Neural progenitor cell (in vitro differentiated cells): ENCODE data around the gene RSU1. TPM values are rescaled to one million over a fixed set of nuclear protein-coding genes. Genes with fewer than 3 reads are reported as not detected.

Experiments
- DNase-seq: peaks from one replicate; pipeline ENCODE4 v3.0.0-alpha.2; 2016; ENCODE audit warnings: low spot score
- H2AFZ ChIP-seq: fragments of 200-600 bp; sonication (generic); replicated peaks from 2 replicates; pipeline ENCODE4 v1.6.1; 2016; ENCODE audit warnings: antibody characterized with exemption
- H3F3A ChIP-seq: fragments of 200-600 bp; sonication (generic); 2 replicates; pipeline ENCODE4 v1.6.1; 2016; ENCODE audit warnings: antibody characterized with exemption, low read depth
- H3K27ac ChIP-seq: fragments of 200-600 bp; sonication (generic); 2 replicates; pipeline ENCODE4 v1.5.1; 2016; ENCODE audit warnings: mild to moderate bottlenecking
- H3K27me3 ChIP-seq: fragments of 200-600 bp; sonication (generic); 2 replicates; pipeline ENCODE4 v1.6.1; 2016; ENCODE audit warnings: mild to moderate bottlenecking, moderate library complexity
- H3K36me3 ChIP-seq: fragments of 200-600 bp; sonication (generic); 2 replicates; pipeline ENCODE4 v1.5.1; 2016
- H3K4me1 ChIP-seq: fragments of 200-600 bp; sonication (generic); 2 replicates; pipeline ENCODE4 v1.6.1; 2016; ENCODE audit warnings: mixed run types
- H3K4me2 ChIP-seq: fragments of 200-600 bp; sonication (generic); 2 replicates; pipeline ENCODE4 v1.6.1; 2016
- H3K4me3 ChIP-seq: fragments of 200-600 bp; sonication (generic); 2 replicates; pipeline ENCODE4 v1.5.1; 2016
- H3K79me2 ChIP-seq: fragments of 200-600 bp; sonication (generic); 2 replicates; pipeline ENCODE4 v1.6.1; 2016; ENCODE audit warnings: low read depth
- H3K9ac ChIP-seq: fragments of 200-600 bp; sonication (generic); 2 replicates; pipeline ENCODE4 v1.6.1; 2016
- H3K9me3 ChIP-seq: fragments of 200-600 bp; sonication (generic); 2 replicates; pipeline ENCODE4 v1.5.1; 2016; ENCODE audit warnings: low read depth
- H4K20me1 ChIP-seq: fragments of 200-600 bp; sonication (generic); 2 replicates; pipeline ENCODE4 v1.6.1; 2016; ENCODE audit warnings: low read depth
- H3K27ac Mint-ChIP-seq: 3 replicates; pipeline ENCODE4 v1.8.0; 2021; ENCODE audit warnings: mixed read lengths
- H3K27me3 Mint-ChIP-seq: 2 replicates; pipeline ENCODE4 v1.8.0; 2022; ENCODE audit warnings: low read depth, mild to moderate bottlenecking, inconsistent platforms, moderate library complexity, mixed read lengths; ENCODE audit not compliant: insufficient read depth
- H3K36me3 Mint-ChIP-seq: 3 replicates; pipeline ENCODE4 v1.8.0; 2021; ENCODE audit warnings: mixed read lengths
- H3K4me1 Mint-ChIP-seq: 3 replicates; pipeline ENCODE4 v1.8.0; 2021; ENCODE audit warnings: mixed read lengths
- H3K4me3 Mint-ChIP-seq: 3 replicates; pipeline ENCODE4 v1.8.0; 2021; ENCODE audit warnings: mild to moderate bottlenecking, moderate library complexity, mixed read lengths
- H3K9me3 Mint-ChIP-seq: 3 replicates; pipeline ENCODE4 v1.8.0; 2020; ENCODE audit warnings: mixed read lengths
- EZH2 ChIP-seq: fragments of 200-600 bp; sonication (generic); IDR thresholded peaks from 2 replicates; pipeline ENCODE4 v1.6.1; 2017; ENCODE audit warnings: antibody characterized with exemption, mild to moderate bottlenecking, moderate library complexity
- EZH2phosphoT487 ChIP-seq: fragments of 200-600 bp; sonication (generic); IDR thresholded peaks from 2 replicates; pipeline ENCODE4 v1.6.1; 2017; ENCODE audit warnings: antibody characterized with exemption
- total RNA-seq: library from RNA; depleted of rRNA; stranded (reverse); fragments of >200 nt; gene quantifications from 2 replicates; pipeline ENCODE4 v1.2.3, GENCODE V29; 2015; ENCODE audit warnings: low replicate concordance
- TF ChIP-seq, protein P1 (sequence below): fragments of 200-600 bp; sonication (generic); IDR thresholded peaks from 2 replicates; pipeline ENCODE4 v1.5.1; 2017; ENCODE audit warnings: antibody characterized with exemption, mild to moderate bottlenecking

Gene RSU1
- total RNA-seq, 1 donor from 2014 or later: 9.6 TPM

DNA sequence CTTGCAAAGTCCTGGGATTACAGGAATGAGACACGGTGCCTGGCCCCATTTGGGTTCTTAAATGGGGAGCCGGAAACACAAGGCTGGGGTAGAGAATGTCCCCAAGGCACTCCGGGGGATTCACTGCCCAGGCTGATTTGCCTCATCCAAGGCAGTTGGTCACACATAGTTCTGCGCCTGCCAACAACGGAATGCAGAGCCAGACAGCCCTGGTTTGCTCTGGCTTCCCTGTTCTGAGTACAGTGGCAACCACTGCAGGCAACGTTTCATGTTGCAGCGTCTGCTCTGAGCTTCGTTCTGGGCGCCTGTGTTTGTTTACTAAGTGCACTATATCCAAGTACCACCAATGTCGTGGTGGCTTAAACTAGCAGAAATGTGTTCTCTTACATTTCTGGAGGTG is 233.8 kb downstream of the RSU1 start:
- H3K27me3 Mint-ChIP-seq: no peaks in the 10 kb centered on the region
- no peak for DNase-seq

DNA sequence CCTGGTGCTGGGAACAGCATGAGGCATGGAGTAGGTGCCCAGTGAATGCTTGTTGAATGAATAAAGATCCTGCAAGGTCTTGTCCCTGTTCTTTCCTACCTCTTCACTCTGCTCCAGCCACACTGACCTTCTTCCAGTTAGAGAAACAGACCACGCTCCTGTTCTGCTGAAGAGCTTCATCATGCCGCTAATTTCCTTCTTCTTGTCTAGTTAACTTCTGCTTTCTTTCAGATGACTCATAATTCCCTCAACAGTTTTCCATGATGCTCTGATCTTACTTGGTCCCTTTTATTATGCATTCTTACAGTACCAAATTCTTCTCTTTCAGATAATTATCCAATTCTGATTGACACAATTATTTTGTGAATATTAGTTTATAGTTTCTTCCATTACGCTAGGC is 236.0 kb downstream of the RSU1 start:
- TF ChIP-seq, protein P1, sequence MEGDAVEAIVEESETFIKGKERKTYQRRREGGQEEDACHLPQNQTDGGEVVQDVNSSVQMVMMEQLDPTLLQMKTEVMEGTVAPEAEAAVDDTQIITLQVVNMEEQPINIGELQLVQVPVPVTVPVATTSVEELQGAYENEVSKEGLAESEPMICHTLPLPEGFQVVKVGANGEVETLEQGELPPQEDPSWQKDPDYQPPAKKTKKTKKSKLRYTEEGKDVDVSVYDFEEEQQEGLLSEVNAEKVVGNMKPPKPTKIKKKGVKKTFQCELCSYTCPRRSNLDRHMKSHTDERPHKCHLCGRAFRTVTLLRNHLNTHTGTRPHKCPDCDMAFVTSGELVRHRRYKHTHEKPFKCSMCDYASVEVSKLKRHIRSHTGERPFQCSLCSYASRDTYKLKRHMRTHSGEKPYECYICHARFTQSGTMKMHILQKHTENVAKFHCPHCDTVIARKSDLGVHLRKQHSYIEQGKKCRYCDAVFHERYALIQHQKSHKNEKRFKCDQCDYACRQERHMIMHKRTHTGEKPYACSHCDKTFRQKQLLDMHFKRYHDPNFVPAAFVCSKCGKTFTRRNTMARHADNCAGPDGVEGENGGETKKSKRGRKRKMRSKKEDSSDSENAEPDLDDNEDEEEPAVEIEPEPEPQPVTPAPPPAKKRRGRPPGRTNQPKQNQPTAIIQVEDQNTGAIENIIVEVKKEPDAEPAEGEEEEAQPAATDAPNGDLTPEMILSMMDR: no peak
- TF ChIP-seq EZH2phosphoT487 (no peak), EZH2 (no peak)

More for the DNA sequence above, 233.8 kb downstream of the RSU1 start:
- H3K27ac ChIP-seq: no peak overlapping the region
- no peaks in the 10 kb centered on the region for H3K4me1 ChIP-seq
- H3K9me3 Mint-ChIP-seq: no peaks in the 10 kb centered on the region
- H3F3A ChIP-seq: no peaks in the 10 kb centered on the region
- no peak overlapping the region for H3K4me2 ChIP-seq
- no peak overlapping the region for H2AFZ ChIP-seq
- no peaks in the 10 kb centered on the region for H4K20me1 ChIP-seq
- no peak overlapping the region for H3K4me3 ChIP-seq
- H3K79me2 ChIP-seq: no peaks in the 10 kb centered on the region
- H3K9ac ChIP-seq: no peak overlapping the region
- no peaks in the 10 kb centered on the region for H3K27me3 ChIP-seq
- H3K27ac Mint-ChIP-seq: no peak overlapping the region
- H3K9me3 ChIP-seq: no peaks in the 10 kb centered on the region
- H3K36me3 Mint-ChIP-seq: no peaks in the 10 kb centered on the region
- H3K4me3 Mint-ChIP-seq: no peak overlapping the region
- H3K4me1 Mint-ChIP-seq: no peaks in the 10 kb centered on the region
- no peaks in the 10 kb centered on the region for H3K36me3 ChIP-seq
- no peak for TF ChIP-seq EZH2phosphoT487
- TF ChIP-seq, protein P1: no peak

DNA sequence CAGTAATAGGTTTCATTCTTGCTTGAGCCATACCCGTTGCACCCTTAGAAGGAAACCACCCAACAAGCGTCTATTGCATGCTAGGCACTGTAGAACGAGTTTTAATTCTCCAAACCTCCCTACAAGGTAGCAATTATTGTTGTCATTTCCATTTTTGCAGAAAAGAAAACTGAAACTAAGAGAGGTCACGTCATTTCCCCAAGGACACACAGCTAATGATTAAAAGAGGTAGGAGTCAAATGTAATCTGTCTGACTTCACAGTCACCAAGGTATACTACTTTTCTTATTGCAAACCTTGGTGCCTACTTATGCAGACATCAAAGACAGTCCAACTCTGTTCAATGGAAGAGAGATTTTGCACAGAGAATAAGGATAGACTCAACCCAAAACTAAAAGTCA is 246.5 kb downstream of the RSU1 start:
- H3K9ac ChIP-seq: no peak overlapping the region
- peaks cover 2% of the 10 kb centered on the region for H3K27me3 Mint-ChIP-seq
- H3K79me2 ChIP-seq: no peaks in the 10 kb centered on the region
- no peaks in the 10 kb centered on the region for H3K4me1 Mint-ChIP-seq
- H3K27me3 ChIP-seq: no peaks in the 10 kb centered on the region
- no peaks in the 10 kb centered on the region for H3K36me3 Mint-ChIP-seq
- H3K9me3 ChIP-seq: no peaks in the 10 kb centered on the region
- H3K9me3 Mint-ChIP-seq: no peaks in the 10 kb centered on the region
- no peak overlapping the region for H3K4me3 ChIP-seq
- H3K27ac ChIP-seq: no peak overlapping the region
- H3K36me3 ChIP-seq: no peaks in the 10 kb centered on the region
- no peak for TF ChIP-seq EZH2phosphoT487
- no peak for TF ChIP-seq EZH2
- TF ChIP-seq, protein P1: no peak
- no peak overlapping the region for H3K4me2 ChIP-seq
- no peaks in the 10 kb centered on the region for H3F3A ChIP-seq
- no peak for DNase-seq
- no peak overlapping the region for H3K4me3 Mint-ChIP-seq
- H3K4me1 ChIP-seq: no peaks in the 10 kb centered on the region
- no peak overlapping the region for H2AFZ ChIP-seq
- H3K27ac Mint-ChIP-seq: no peak overlapping the region
- H4K20me1 ChIP-seq: no peaks in the 10 kb centered on the region

More for the DNA sequence above, 236.0 kb downstream of the RSU1 start:
- Histone ChIP-seq H3K36me3 (no peaks in the 10 kb centered on the region), H2AFZ (no peak overlapping the region), H3K4me3 (no peak overlapping the region), H3K9ac (no peak overlapping the region), H3K27ac (no peak overlapping the region), H4K20me1 (no peaks in the 10 kb centered on the region), H3K27me3 (no peaks in the 10 kb centered on the region), H3K79me2 (no peaks in the 10 kb centered on the region), H3K4me2 (no peak overlapping the region), H3F3A (no peaks in the 10 kb centered on the region), H3K9me3 (no peaks in the 10 kb centered on the region), H3K4me1 (no peaks in the 10 kb centered on the region)
- DNase-seq: no peak
- Mint-ChIP-seq H3K27ac (no peak overlapping the region), H3K9me3 (no peaks in the 10 kb centered on the region), H3K27me3 (no peaks in the 10 kb centered on the region), H3K36me3 (no peaks in the 10 kb centered on the region), H3K4me3 (no peak overlapping the region), H3K4me1 (no peaks in the 10 kb centered on the region)
